C4-2B (cell line): ENCODE measurements around the gene ANO5.

ENCODE experiments used
- H3K27ac ChIP-seq: fragments of 450-650 bp; 2 replicates; pipeline ENCODE4 v1.5.1; 2017
- ZFX ChIP-seq: fragments of 450-650 bp; IDR thresholded peaks from 2 replicates; pipeline ENCODE4 v1.6.1; 2017
- TF ChIP-seq, protein P1 (sequence below): fragments of 450-650 bp; conservative IDR thresholded peaks from 2 replicates; pipeline ENCODE4 v1.5.1; 2017; ENCODE audit warnings: mild to moderate bottlenecking

The ANO5 gene, protein sequence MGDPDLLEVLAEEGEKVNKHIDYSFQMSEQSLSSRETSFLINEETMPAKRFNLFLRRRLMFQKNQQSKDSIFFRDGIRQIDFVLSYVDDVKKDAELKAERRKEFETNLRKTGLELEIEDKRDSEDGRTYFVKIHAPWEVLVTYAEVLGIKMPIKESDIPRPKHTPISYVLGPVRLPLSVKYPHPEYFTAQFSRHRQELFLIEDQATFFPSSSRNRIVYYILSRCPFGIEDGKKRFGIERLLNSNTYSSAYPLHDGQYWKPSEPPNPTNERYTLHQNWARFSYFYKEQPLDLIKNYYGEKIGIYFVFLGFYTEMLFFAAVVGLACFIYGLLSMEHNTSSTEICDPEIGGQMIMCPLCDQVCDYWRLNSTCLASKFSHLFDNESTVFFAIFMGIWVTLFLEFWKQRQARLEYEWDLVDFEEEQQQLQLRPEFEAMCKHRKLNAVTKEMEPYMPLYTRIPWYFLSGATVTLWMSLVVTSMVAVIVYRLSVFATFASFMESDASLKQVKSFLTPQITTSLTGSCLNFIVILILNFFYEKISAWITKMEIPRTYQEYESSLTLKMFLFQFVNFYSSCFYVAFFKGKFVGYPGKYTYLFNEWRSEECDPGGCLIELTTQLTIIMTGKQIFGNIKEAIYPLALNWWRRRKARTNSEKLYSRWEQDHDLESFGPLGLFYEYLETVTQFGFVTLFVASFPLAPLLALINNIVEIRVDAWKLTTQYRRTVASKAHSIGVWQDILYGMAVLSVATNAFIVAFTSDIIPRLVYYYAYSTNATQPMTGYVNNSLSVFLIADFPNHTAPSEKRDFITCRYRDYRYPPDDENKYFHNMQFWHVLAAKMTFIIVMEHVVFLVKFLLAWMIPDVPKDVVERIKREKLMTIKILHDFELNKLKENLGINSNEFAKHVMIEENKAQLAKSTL

DNA sequence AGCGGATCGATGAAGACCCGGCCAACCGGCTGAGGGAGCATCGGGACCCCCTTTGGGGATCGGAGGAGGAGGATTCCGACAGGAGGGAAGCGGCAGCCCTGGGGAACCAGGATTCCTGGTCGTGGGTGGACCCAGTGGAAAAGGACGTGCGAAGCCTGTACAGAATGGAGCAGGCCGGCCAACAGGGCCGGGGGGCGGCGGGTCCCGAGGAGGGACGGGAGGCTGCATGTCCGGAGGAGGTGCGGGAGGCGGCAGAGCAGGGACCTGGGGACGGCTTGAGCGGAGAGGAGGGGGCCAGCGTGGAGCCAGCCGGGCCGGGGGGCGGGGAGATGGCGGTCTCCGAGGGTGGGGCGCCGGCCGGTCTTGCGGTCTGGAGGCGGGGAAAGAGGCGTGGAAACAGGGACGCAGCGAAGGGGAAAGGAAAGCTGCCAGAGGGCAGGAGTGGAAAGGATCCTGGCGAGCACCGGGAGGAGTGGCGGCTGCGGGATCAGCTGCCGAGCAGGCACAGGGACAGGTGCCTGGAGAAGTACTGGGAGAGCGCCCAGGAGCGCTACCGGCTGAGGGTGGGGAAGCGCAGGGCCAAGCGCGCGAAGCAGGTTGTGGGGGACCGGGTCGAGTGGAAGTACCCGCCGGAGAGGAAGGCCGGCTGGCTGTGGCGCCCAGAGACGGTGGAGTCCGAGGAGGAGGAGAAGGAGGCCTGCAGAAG lies at the start of gene ANO5:
TSS of gene ANO5 (plus strand) at position 444 of the 706 bp plus-strand sequence. CDS start 408 bp downstream, outside the sequence.
- no peak within 1 kb of the TSS for H3K27ac ChIP-seq

DNA sequence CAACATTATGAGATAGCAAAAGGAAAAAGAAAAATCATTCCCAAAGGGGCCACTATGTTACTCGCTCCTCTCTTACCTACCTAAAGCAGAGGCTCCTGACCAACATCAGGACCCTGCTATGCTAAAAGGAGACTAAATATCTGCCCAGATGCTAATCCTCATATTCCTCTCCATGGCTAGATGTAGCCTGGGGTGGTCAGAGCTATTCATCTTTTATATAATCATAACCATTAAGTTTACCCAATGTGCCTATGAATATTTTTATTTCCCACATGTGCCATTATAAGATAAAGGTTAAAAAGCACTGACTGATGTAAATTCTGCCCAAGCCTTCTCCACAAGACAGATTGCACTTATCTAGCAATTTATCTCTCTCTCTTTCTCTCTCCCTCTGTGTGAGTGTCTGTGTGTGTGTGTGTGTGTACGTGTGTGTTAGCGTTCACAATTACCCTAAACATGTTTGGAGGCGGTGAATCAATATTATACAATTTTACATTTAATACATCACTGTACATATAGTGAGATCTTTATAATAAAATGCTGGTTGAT lies 41.2 kb upstream of the ANO5 start:
- TF ChIP-seq ZFX = no peak
- H3K27ac ChIP-seq = no peak overlapping the region

More for the DNA sequence above, at the start of gene ANO5:
- TF ChIP-seq, protein P1, sequence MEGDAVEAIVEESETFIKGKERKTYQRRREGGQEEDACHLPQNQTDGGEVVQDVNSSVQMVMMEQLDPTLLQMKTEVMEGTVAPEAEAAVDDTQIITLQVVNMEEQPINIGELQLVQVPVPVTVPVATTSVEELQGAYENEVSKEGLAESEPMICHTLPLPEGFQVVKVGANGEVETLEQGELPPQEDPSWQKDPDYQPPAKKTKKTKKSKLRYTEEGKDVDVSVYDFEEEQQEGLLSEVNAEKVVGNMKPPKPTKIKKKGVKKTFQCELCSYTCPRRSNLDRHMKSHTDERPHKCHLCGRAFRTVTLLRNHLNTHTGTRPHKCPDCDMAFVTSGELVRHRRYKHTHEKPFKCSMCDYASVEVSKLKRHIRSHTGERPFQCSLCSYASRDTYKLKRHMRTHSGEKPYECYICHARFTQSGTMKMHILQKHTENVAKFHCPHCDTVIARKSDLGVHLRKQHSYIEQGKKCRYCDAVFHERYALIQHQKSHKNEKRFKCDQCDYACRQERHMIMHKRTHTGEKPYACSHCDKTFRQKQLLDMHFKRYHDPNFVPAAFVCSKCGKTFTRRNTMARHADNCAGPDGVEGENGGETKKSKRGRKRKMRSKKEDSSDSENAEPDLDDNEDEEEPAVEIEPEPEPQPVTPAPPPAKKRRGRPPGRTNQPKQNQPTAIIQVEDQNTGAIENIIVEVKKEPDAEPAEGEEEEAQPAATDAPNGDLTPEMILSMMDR = no peak

DNA sequence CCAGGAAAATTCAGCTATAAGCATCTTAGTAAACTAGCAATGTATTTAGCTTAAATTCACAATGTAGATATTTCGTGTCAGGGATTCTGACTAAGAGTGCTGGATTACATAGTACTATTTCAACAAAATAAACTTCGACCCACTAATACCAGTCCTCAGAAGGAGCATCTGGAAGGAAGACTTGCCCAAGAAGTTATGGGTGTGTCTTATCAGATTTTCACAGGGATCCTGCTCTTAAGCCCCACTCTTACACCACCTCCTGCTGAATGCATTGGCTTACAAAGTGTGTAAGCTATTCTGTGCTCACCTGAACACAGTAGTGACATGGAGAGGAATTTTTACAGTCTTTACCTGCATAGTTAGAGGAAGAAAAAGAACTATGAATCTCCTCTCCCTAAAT lies 35.4 kb upstream of the ANO5 start:
- no peak overlapping the region for H3K27ac ChIP-seq
- no peak for TF ChIP-seq ZFX
- TF ChIP-seq, protein P1 = no peak

DNA sequence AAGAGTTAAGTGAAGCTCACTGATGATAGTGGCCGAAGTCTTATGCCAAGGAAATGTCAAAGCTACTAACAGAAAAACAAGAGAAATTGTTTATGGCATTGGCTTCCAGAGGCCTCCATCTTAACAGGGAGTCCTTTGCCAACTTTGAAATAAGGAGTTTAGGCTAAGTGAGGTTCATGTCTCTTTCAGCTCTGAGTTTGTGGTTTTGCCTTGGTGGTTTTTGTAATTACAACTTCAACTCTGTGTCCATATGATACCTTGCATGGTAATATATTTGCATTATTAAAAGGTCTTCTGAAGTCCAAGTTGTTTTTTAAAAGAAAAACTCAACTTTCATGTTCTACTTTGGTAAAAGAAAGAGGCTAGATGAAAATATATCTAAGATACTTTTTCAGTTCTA lies 31.4 kb upstream of the ANO5 start:
- no peak overlapping the region for H3K27ac ChIP-seq
- TF ChIP-seq ZFX = no peak
- TF ChIP-seq, protein P1 = no peak

DNA sequence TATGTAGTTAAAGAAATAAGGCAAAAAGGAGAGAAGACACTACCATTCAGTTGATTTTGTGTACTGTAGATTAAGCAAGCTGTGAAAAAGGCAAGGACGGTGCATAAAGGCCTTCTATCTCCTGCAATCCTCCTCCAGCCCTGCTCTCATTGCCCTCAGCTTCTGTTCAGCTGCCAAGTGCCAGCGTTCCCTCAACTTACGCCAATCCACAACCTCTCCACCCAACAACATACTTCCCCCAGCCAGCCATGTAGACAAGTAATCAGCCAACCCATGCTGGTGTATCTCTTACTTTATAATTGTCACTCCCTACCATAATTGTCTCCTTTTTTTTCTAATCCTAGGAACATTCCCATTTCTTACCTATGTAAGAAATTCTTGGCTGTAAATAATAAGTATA lies 30.1 kb upstream of the ANO5 start:
- H3K27ac ChIP-seq = no peak overlapping the region
- TF ChIP-seq ZFX = no peak
- TF ChIP-seq, protein P1 = no peak

DNA sequence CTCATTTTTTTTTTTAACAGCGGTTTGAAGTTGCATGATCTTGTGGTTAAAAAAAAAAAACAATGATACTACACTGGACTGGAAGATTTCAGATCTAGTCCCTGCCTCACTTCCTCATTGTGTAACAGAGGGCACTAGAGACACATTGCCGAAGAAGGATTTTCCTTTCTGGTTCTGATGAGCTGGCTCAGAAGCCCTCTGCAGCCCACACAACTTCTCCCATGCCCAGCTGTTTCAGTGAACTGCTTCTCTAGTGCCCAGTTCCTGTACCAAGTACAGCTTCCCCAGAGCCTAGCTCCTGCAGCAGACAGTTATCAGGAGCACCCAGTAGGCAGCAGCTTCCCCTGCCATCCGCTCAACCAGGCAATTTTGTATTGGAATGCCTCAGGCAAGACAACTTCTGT lies 29.5 kb upstream of the ANO5 start:
- H3K27ac ChIP-seq = no peak overlapping the region
- TF ChIP-seq ZFX = no peak
- TF ChIP-seq, protein P1 = no peak

DNA sequence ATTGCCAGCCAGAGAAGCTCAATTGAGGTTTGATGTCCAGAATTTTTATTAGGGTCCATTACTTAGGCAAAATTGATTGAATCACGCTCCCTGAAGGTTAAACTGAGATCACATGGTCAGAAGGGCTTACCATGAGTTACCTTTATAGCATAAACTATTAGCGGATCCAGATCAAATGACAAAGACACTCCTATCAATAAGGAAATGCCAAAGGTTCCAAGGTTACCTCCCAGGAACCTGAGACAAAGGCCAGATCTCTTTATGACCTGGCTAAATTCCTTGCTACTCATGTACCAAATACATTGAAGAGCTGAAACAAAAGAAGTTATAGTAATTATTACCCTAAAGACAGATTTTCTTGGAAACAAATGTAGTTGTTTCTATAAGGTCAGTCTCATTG lies 27.8 kb upstream of the ANO5 start:
- TF ChIP-seq ZFX = no peak
- TF ChIP-seq, protein P1 = no peak
- no peak overlapping the region for H3K27ac ChIP-seq
